ENCODE results near the gene ZNF839.
"Not testable (repeated sequence)": the region's sequence is repeated elsewhere in the genome, so short reads cannot be mapped to it uniquely, and the experiment has no call there.

Gene ZNF839

GRCh38 chr14:102319351-102320032 lies at the start of gene ZNF839:
TSS of gene ZNF839 (plus strand) at chr14:102319746. CDS start at chr14:102319766, 20 bp downstream.
- DNase-seq (ENCODE audit: low read depth in 1 of 2, low spot score in 1 of 2) = peak; percentile 92 to 94

GRCh38 chr14:102272392-102272791 lies 47.2 kb upstream of the ZNF839 start:
- DNase-seq (ENCODE audit: low read depth in 1 of 2, low spot score in 1 of 2) = no peak

GRCh38 chr14:102275866-102276265 lies 43.7 kb upstream of the ZNF839 start:
- DNase-seq (ENCODE audit: low read depth in 1 of 2, low spot score in 1 of 2) = no peak

- no peak for DNase-seq (ENCODE audit: low read depth in 1 of 2, low spot score in 1 of 2)
These were observed 41.5 kb upstream of the ZNF839 start for GRCh38 chr14:102277874-102278630.

- no peak for DNase-seq (ENCODE audit: low read depth in 1 of 2, low spot score in 1 of 2)
These were observed 41.0 kb upstream of the ZNF839 start for GRCh38 chr14:102278631-102278935.

GRCh38 chr14:102279282-102279681 lies 40.3 kb upstream of the ZNF839 start:
- no peak for DNase-seq (ENCODE audit: low read depth in 1 of 2, low spot score in 1 of 2)

GRCh38 chr14:102279688-102280348 lies 39.7 kb upstream of the ZNF839 start:
- no peak for DNase-seq (ENCODE audit: low read depth in 1 of 2, low spot score in 1 of 2)

- DNase-seq (ENCODE audit: low read depth in 1 of 2, low spot score in 1 of 2) = no peak
These were observed 39.1 kb upstream of the ZNF839 start for GRCh38 chr14:102280376-102280962.

- DNase-seq (ENCODE audit: low read depth in 1 of 2, low spot score in 1 of 2) = no peak
These were observed 36.6 kb upstream of the ZNF839 start for GRCh38 chr14:102282751-102283465.

GRCh38 chr14:102283631-102284129 lies 35.9 kb upstream of the ZNF839 start:
- DNase-seq (ENCODE audit: low read depth in 1 of 2, low spot score in 1 of 2) = no peak

GRCh38 chr14:102285106-102285505 lies 34.4 kb upstream of the ZNF839 start:
- DNase-seq (ENCODE audit: low read depth in 1 of 2, low spot score in 1 of 2) = no peak

GRCh38 chr14:102288139-102288538 lies 31.4 kb upstream of the ZNF839 start:
- no peak for DNase-seq (ENCODE audit: low read depth in 1 of 2, low spot score in 1 of 2)

- no peak for DNase-seq (ENCODE audit: low read depth in 1 of 2, low spot score in 1 of 2)
These were observed 27.1 kb upstream of the ZNF839 start for GRCh38 chr14:102292441-102292840.

- DNase-seq (ENCODE audit: low read depth in 1 of 2, low spot score in 1 of 2) = no peak
These were observed 25.8 kb upstream of the ZNF839 start for GRCh38 chr14:102293781-102294180.

GRCh38 chr14:102295270-102295669 lies 24.3 kb upstream of the ZNF839 start:
- DNase-seq (ENCODE audit: low read depth in 1 of 2, low spot score in 1 of 2) = no peak

- no peak for DNase-seq (ENCODE audit: low read depth in 1 of 2, low spot score in 1 of 2)
These were observed 21.9 kb upstream of the ZNF839 start for GRCh38 chr14:102297436-102298170.

- not testable (repeated sequence) for DNase-seq (ENCODE audit: low read depth in 1 of 2, low spot score in 1 of 2)
These were observed 21.1 kb upstream of the ZNF839 start for GRCh38 chr14:102298303-102299070.

- DNase-seq (ENCODE audit: low read depth in 1 of 2, low spot score in 1 of 2) = no peak
These were observed 15.9 kb upstream of the ZNF839 start for GRCh38 chr14:102303664-102304063.

Measured in activated CD4-positive, alpha-beta T cell treated with anti-CD3 and anti-CD28 coated beads, Interleukin-2, amount 50 U/mL, for 24 hours (primary cell).